Measurements from ENCODE around the gene DHX9.

GRCh38 chr1:182847105-182847504 lies 8.0 kb downstream of the DHX9 start:
- no peak for TF ChIP-seq CTCF (IDR thresholded peaks at IDR 0.05)
- TF ChIP-seq POLR2AphosphoS5 (IDR thresholded peaks at IDR 0.05; ENCODE audit: low read depth, low read length) = no peak
- TF ChIP-seq TCF7L2 (IDR thresholded peaks at IDR 0.05; ENCODE audit: low read depth, low read length) = no peak
- TF ChIP-seq REST (IDR thresholded peaks at IDR 0.05; ENCODE audit: insufficient read depth in 1 of 2, low read depth in 2 of 2, low read length in 1 of 2) = no peak
- no peak for TF ChIP-seq SIN3A (IDR thresholded peaks at IDR 0.05; ENCODE audit: borderline replicate concordance, insufficient read depth, low read depth, low read length)

All from Panc1 (cell line).